Astrocyte of the cerebellum (primary cell): ENCODE measurements around the gene MYH9.
A peak's percentile ranks its signal among the peaks of the same experiment; 100 is the strongest.

ENCODE experiments used
- DNase-seq: peaks from one replicate; pipeline ENCODE4 v3.0.0-alpha.2; 2011; ENCODE audit warnings: low read depth
- H3K4me3 ChIP-seq: 2 replicates; pipeline ENCODE4 v1.5.1; 2011; ENCODE audit warnings: mild to moderate bottlenecking, low read depth, low read length, moderate library complexity
- in situ Hi-C: cut with HindIII; loops from 2 replicates; pipeline ENCODE4 v1.10.0; 2017; ENCODE audit warnings: low sequenced_read_pairs
- TF ChIP-seq, protein P1 (sequence below): IDR thresholded peaks from 2 replicates; pipeline ENCODE4 v1.5.1; 2012; ENCODE audit warnings: low read length, low read depth, moderate library complexity, mild to moderate bottlenecking; ENCODE audit errors: missing control alignments

The MYH9 gene

DNA sequence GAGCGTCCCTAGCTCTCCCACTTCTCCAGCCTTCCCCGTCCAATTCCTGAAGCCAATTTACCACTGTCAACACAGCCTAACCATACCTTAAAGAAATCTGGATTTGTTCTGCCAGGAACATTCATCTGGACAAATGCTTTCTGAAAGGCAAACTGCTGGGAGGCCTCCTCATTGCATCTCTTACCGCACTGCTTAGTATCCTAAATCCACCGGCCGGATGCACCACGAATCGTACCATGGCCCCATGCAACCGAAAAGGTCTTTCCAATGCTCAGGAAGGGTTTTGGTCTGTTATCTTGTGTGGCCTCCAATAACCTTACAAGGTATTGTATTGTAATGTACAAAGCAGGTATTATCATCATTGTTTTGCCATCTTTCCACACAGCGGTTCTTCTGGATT lies 57.6 kb downstream of the MYH9 start:
- no peak overlapping the region for H3K4me3 ChIP-seq
- in situ Hi-C loops = no loop called here
- TF ChIP-seq, protein P1, sequence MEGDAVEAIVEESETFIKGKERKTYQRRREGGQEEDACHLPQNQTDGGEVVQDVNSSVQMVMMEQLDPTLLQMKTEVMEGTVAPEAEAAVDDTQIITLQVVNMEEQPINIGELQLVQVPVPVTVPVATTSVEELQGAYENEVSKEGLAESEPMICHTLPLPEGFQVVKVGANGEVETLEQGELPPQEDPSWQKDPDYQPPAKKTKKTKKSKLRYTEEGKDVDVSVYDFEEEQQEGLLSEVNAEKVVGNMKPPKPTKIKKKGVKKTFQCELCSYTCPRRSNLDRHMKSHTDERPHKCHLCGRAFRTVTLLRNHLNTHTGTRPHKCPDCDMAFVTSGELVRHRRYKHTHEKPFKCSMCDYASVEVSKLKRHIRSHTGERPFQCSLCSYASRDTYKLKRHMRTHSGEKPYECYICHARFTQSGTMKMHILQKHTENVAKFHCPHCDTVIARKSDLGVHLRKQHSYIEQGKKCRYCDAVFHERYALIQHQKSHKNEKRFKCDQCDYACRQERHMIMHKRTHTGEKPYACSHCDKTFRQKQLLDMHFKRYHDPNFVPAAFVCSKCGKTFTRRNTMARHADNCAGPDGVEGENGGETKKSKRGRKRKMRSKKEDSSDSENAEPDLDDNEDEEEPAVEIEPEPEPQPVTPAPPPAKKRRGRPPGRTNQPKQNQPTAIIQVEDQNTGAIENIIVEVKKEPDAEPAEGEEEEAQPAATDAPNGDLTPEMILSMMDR = no peak
- DNase-seq = no peak

- TF ChIP-seq, protein P1 = no peak
- peak; percentile 91 for DNase-seq
- H3K4me3 ChIP-seq = no peak overlapping the region
- in situ Hi-C loops = no loop called here
Measured at GRCh38 chr22:36329254-36330078, 58.3 kb downstream of the MYH9 start.

- DNase-seq = peak; percentile 70
- in situ Hi-C loops = no loop called here
- no peak overlapping the region for H3K4me3 ChIP-seq
- TF ChIP-seq, protein P1 = no peak
Measured at GRCh38 chr22:36328635-36329253, 59.0 kb downstream of the MYH9 start.

- no peak overlapping the region for H3K4me3 ChIP-seq
- TF ChIP-seq, protein P1 = no peak
- DNase-seq = peak; percentile 59
- in situ Hi-C loops = no loop called here
Measured at GRCh38 chr22:36327922-36328551, 59.7 kb downstream of the MYH9 start.

DNA sequence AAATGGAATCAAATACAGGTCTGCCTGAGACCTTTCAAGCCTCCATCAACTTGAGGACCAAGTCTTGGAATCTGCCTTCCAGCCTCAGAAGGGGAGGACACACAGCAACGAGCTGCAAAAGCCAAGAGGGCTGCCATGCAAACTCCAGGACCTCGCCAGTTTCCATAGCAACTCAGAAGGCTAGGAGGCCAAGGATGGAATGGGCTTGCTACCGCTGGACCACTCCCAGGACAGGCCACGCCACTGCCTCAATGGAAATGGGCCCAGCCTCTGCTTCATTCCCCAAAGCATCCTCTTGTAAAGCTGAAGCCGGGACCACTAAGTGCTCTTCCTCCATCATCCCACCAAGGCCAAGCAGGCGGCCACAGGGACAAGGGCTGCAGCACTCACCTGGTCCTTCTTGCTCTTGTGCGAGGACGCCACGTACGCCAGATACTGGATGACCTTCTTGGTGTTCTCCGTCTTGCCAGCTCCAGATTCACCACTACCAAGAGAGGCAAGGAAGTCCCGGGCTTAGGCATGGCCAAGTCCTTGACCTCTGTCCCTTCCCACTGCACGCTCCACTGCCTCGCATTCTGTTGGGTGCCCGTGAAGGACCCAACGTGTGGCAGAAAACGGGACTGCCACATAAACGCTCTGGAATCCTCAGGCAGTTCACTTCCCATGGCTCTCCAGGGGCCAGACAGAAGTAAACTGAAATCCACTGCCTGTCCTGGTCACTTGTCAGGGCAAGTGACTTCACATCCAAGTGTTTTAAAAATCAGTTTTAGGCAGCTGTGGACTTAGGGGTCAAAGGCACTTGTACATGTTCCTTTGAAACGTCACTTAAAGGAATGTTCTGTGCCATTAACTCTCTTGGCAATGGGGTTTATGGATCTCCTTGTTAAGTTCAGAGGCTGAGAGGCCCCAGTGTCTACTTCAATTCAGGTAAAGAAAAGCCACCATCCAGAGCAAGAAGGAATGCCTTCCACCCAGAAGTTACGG lies 61.3 kb downstream of the MYH9 start:
- TF ChIP-seq, protein P1 = no peak
- in situ Hi-C loops = no loop called here
- H3K4me3 ChIP-seq = no peak overlapping the region

More for the DNA sequence above, 61.3 kb downstream of the MYH9 start:
- DNase-seq = no peak
